ENCODE measurements around the gene PRDM11.

- TF ChIP-seq, protein P1, sequence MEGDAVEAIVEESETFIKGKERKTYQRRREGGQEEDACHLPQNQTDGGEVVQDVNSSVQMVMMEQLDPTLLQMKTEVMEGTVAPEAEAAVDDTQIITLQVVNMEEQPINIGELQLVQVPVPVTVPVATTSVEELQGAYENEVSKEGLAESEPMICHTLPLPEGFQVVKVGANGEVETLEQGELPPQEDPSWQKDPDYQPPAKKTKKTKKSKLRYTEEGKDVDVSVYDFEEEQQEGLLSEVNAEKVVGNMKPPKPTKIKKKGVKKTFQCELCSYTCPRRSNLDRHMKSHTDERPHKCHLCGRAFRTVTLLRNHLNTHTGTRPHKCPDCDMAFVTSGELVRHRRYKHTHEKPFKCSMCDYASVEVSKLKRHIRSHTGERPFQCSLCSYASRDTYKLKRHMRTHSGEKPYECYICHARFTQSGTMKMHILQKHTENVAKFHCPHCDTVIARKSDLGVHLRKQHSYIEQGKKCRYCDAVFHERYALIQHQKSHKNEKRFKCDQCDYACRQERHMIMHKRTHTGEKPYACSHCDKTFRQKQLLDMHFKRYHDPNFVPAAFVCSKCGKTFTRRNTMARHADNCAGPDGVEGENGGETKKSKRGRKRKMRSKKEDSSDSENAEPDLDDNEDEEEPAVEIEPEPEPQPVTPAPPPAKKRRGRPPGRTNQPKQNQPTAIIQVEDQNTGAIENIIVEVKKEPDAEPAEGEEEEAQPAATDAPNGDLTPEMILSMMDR (IDR thresholded peaks at IDR 0.05), result no peak
- no peak for TF ChIP-seq POLR2A (IDR thresholded peaks at IDR 0.05)
These were observed 32.6 kb downstream of the PRDM11 start for GRCh38 chr11:45178890-45179671.
